WI38 (cell line): ENCODE measurements around the gene SLC6A12.
"Not testable (repeated sequence)": the region's sequence is repeated elsewhere in the genome, so short reads cannot be mapped to it uniquely, and the experiment has no call there.

ENCODE experiments used
- H3K4me3 ChIP-seq: 2 replicates; pipeline ENCODE4 v1.5.1; 2011; ENCODE audit warnings: low read depth, mild to moderate bottlenecking, control low read depth, low read length
- CTCF ChIP-seq: IDR thresholded peaks from 2 replicates; pipeline ENCODE4 v1.5.1; 2012; ENCODE audit warnings: low read depth, mild to moderate bottlenecking, control low read depth, low read length

Gene SLC6A12

DNA sequence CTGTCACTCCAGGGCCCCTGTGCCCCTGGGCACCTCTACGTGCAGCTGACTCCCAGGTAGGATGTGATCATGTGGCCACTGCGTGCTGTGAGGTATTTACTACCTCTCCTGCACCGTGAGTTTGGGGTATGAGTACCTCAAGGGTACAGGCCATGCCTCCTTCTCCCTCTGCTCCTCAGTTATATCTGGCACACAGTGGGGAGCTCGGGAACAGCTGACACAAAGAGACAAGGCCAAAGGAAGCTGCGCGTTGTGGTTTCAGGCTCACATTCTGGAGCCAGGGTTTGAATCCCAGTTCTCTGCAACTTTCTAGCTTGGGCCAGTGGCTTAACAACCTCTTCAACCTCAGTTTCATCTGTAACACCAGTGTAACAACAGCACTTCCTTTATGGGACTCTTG, 7.8 kb upstream of the SLC6A12 start:
- no peak overlapping the region for H3K4me3 ChIP-seq
- no peak for TF ChIP-seq CTCF

GRCh38 chr12:220946-221550, 7.1 kb upstream of the SLC6A12 start:
- TF ChIP-seq CTCF: no peak
- H3K4me3 ChIP-seq: no peak overlapping the region

DNA sequence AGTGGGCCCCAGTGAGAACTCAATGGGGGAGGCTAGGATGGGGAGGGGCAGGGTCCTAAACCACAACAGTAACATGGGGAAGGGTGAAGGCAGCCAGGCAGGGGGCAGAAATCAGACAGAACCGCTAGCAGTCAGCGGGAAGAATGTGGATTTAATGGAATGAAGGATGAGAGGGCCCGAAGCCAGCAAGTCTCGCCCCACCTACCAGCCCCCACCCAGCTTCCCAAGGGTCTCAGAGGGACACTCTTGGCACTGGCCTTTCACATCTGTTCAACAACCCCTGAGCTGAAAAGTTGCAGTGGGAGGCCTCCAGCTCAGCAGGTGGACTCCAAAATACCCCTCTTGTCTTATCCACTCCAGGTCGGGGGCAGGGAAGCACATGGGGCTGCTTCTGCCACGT, 6.5 kb upstream of the SLC6A12 start:
- H3K4me3 ChIP-seq: no peak overlapping the region
- no peak for TF ChIP-seq CTCF

GRCh38 chr12:219891-220352, 6.0 kb upstream of the SLC6A12 start:
- H3K4me3 ChIP-seq: no peak overlapping the region
- TF ChIP-seq CTCF: peak; percentile 76

DNA sequence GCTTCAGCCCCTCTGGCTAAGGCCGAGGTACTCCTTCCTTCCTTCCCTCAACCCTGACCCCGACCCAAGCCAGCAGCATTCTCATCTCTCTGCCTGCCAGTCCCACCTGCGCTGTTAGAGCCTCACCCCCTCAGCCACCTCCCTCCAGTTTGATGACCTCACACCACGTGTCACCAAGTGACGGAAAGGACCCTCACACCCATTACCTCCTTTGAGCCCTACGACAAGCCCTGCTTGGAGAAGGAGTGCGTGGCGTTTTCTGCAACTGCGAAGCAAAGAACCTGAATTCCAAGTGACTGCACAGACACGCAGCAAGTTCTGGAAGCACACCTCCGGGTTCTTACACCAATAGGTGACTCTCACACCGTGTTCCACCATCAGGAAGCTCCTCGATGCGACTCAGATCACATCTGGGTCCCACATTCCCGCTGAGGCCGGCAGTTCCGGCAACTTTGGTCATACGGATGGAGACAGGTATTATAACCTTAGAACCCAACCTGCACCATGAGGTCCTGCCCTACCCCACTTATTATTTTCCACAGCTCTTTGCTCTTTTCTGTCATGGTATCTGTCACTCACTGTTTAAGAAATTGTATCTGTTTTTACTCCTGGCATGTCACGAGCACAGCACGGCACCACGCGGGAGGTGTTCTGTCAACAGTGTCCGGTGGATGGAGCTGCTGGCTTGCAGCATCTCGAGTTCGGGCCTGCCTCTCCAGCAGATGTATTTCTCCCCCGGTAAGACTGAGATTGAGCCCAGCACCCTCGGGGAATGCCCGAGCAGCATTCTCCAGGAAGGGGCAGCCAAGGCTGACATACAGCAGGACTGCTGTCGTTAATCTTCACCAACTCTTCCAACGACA, 5.0 kb upstream of the SLC6A12 start:
- no peak overlapping the region for H3K4me3 ChIP-seq
- no peak for TF ChIP-seq CTCF

GRCh38 chr12:218221-218620, 4.3 kb upstream of the SLC6A12 start:
- TF ChIP-seq CTCF: no peak
- H3K4me3 ChIP-seq: no peak overlapping the region

- not testable (repeated sequence) for H3K4me3 ChIP-seq
Measured at GRCh38 chr12:217029-217428, 3.1 kb upstream of the SLC6A12 start.
